ENCODE measurements around the gene FYB1. TPM values are rescaled to one million over a fixed set of nuclear protein-coding genes. Genes with fewer than 3 reads are reported as not detected.

FYB1 gene
- total RNA-seq, 1 experiment from 2014 or later: 1.1 TPM

DNA sequence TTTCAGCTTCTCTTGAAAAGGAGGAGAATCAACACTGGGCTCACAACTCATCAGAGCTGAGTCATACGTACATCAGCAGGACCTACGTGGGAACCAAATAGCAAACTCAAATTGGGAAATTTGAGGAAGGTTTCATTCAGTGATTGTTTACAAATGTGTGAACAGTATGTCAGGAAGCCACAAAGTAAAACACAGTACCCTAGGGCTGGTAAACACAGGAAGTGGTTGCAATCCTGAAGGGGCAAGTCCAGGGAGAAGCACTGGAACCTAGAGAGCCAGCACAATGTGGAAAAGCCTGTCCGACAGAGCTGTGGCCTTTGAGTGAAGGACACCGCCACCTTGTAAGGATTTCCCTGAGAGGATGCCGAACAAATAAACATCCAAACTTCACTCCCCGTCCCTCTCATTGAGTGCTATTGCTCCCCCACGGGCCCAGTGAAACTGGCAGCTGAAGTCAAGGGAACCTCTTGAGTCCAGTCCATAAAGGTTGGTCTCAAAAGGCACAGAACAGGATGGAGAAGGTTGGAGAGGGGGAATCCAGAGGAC lies 118.4 kb downstream of the FYB1 start:
- peak overlapping the region; percentile 84 for H3K4me2 ChIP-seq (ENCODE audit: low read length)
- H3K9me3 ChIP-seq (ENCODE audit: low read length): no peaks in the 10 kb centered on the region
- intact Hi-C loops (cut with micrococcal nuclease): loop anchor here (5.0 kb wide), 1 partner anchor 36 kb away; no protein-coding TSS in a partner anchor
- ATAC-seq (peak; percentile 91), DNase-seq (peak; percentile 99)
- H3F3A ChIP-seq (ENCODE audit: low read length, unreplicated experiment): peaks cover 30% of the 10 kb centered on the region
- POLR2A ChIA-PET (ENCODE audit: unreplicated experiment): interaction anchor here (0.6 to 1.2 kb wide), 2 partner anchors 22 to 324 kb away, joined by 4 to 6 read pairs; partner anchors contain the start of gene DAB2
- peaks cover 52% of the 10 kb centered on the region for H3K4me1 ChIP-seq (ENCODE audit: insufficient read depth, low read length)
- H3K79me2 ChIP-seq (ENCODE audit: low read length): no peaks in the 10 kb centered on the region
- CTCF ChIA-PET: interaction anchor here (0.7 to 1.3 kb wide), 2 partner anchors 20 to 95 kb away, joined by 3 read pairs; no protein-coding TSS in a partner anchor
- no TSS peak for BruUV-seq (replicated peaks)
- no peaks in the 10 kb centered on the region for H3K27me3 ChIP-seq (ENCODE audit: low read length)
- H3K4me3 ChIP-seq (ENCODE audit: low read length): peak overlapping the region; percentile 53; the same call in 1 of the 2 replicates
- no peaks in the 10 kb centered on the region for H3K9me2 ChIP-seq (replicated peaks; ENCODE audit: low read length)
- peak overlapping the region; percentile 32; the same call in 1 of the 2 replicates for H2AFZ ChIP-seq (ENCODE audit: low read length)
- TF ChIP-seq EZH2 (IDR thresholded peaks at IDR 0.05; ENCODE audit: low read length, unreplicated experiment): no peak
- TF ChIP-seq EZH2phosphoT487 (IDR thresholded peaks at IDR 0.05; ENCODE audit: borderline replicate concordance, low read length): no peak
- TF ChIP-seq, protein P1, sequence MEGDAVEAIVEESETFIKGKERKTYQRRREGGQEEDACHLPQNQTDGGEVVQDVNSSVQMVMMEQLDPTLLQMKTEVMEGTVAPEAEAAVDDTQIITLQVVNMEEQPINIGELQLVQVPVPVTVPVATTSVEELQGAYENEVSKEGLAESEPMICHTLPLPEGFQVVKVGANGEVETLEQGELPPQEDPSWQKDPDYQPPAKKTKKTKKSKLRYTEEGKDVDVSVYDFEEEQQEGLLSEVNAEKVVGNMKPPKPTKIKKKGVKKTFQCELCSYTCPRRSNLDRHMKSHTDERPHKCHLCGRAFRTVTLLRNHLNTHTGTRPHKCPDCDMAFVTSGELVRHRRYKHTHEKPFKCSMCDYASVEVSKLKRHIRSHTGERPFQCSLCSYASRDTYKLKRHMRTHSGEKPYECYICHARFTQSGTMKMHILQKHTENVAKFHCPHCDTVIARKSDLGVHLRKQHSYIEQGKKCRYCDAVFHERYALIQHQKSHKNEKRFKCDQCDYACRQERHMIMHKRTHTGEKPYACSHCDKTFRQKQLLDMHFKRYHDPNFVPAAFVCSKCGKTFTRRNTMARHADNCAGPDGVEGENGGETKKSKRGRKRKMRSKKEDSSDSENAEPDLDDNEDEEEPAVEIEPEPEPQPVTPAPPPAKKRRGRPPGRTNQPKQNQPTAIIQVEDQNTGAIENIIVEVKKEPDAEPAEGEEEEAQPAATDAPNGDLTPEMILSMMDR (conservative IDR thresholded peaks at IDR 0.05; ENCODE audit: low read depth, low read length): no peak
- peak overlapping the region; percentile 83 for H3K9ac ChIP-seq (ENCODE audit: low read length)
- H3K27ac ChIP-seq (ENCODE audit: low read length): peak overlapping the region; percentile 97
- no peaks in the 10 kb centered on the region for H4K20me1 ChIP-seq (ENCODE audit: low read length)
- no peaks in the 10 kb centered on the region for H3K36me3 ChIP-seq (ENCODE audit: low read depth, low read length)

DNA sequence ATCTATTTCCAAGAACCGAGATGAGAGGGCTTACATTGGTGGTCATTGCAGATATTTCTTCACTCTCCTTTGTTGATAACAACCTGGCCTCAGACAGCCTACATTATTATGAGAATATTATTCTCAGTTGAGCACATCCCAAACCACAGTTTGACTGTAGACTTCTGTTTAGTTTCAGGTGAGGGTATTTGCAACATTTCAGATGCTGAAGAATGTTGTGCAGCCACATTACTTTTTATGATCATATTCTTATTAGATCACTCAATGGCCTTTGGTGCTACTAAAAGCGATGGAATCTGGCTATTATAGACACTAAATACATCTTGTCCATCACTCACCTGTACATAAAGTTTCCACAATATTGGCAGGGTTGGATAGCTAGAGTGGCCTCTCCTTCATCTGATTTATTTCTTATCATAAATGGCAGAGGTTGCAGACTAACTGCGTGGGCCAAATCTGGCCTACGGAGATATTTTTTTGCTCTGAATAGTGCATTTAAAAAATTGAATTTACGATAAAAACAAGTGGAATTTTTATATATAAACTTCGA lies 119.0 kb downstream of the FYB1 start:
- H4K20me1 ChIP-seq (ENCODE audit: low read length): no peaks in the 10 kb centered on the region
- H3K4me2 ChIP-seq (ENCODE audit: low read length): peak overlapping the region; percentile 84
- no peaks in the 10 kb centered on the region for H3K79me2 ChIP-seq (ENCODE audit: low read length)
- H3K9me3 ChIP-seq (ENCODE audit: low read length): no peaks in the 10 kb centered on the region
- no peaks in the 10 kb centered on the region for H3K27me3 ChIP-seq (ENCODE audit: low read length)
- ChIA-PET CTCF (interaction anchor here (0.7 to 1.3 kb wide), 2 partner anchors 19 to 95 kb away, joined by 3 read pairs; no protein-coding TSS in a partner anchor), POLR2A (ENCODE audit: unreplicated experiment) (interaction anchor here (0.6 to 1.2 kb wide), 2 partner anchors 21 to 324 kb away, joined by 4 to 6 read pairs; partner anchors contain the start of gene DAB2)
- H3K9ac ChIP-seq (ENCODE audit: low read length): peak overlapping the region; percentile 81
- TF ChIP-seq, protein P1 (conservative IDR thresholded peaks at IDR 0.05; ENCODE audit: low read depth, low read length): no peak
- TF ChIP-seq EZH2 (IDR thresholded peaks at IDR 0.05; ENCODE audit: low read length, unreplicated experiment) (no peak), EZH2phosphoT487 (IDR thresholded peaks at IDR 0.05; ENCODE audit: borderline replicate concordance, low read length) (no peak)
- peak; percentile 91 for DNase-seq
- peaks cover 30% of the 10 kb centered on the region for H3F3A ChIP-seq (ENCODE audit: low read length, unreplicated experiment)
- intact Hi-C loops (cut with micrococcal nuclease): loop anchor here (5.0 kb wide), 1 partner anchor 37 kb away; no protein-coding TSS in a partner anchor
- peak overlapping the region; percentile 97 for H3K27ac ChIP-seq (ENCODE audit: low read length)
- peak overlapping the region; percentile 32; the same call in 1 of the 2 replicates for H2AFZ ChIP-seq (ENCODE audit: low read length)
- no peaks in the 10 kb centered on the region for H3K9me2 ChIP-seq (replicated peaks; ENCODE audit: low read length)
- H3K4me3 ChIP-seq (ENCODE audit: low read length): peak overlapping the region; percentile 53
- H3K36me3 ChIP-seq (ENCODE audit: low read depth, low read length): no peaks in the 10 kb centered on the region
- peaks cover 52% of the 10 kb centered on the region for H3K4me1 ChIP-seq (ENCODE audit: insufficient read depth, low read length)
- TSS peak; percentile 27 for BruUV-seq (replicated peaks)
- peak; percentile 31 for ATAC-seq

All from PC-3 (cell line).